Sigmoid colon (tissue), 4 donors: Measurements from ENCODE around the gene C8G.

Experiments used
- POLR2AphosphoS5 ChIP-seq, 4 donors: sonication (generic); formaldehyde crosslinking; IDR thresholded peaks; one replicate each; pipeline ENCODE4 v1.6.1; 2017; ENCODE audit warnings: antibody characterized with exemption in 4 of 4
- TF ChIP-seq, protein P1 (sequence below), 4 experiments: fragments of 450-650 bp in 3 of 4; fragments of 200-600 bp in 1 of 4; IDR thresholded peaks; one replicate each; pipeline ENCODE4 v1.5.1; 2016 to 2019; ENCODE audit warnings: antibody characterized with exemption in 4 of 4, mild to moderate bottlenecking in 3 of 4, moderate library complexity in 2 of 4

DNA sequence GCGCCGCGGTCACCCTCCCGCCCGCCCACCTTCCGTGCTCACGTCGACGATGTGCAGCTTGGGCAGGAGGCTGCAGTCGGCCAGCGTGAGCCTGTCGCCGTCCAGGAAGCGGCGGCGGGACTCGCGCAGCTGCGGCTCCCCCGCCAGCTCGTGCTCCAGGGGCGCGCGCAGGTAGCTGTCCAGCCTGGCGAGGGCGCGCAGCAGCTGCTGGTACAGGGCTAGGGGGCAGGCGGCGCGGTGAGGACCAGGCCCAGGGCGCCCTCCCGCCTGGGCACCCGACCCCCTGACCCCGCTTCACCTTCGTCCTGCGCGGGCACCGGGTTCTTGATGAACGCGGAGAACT is 49.8 kb downstream of the C8G start:
- TF ChIP-seq, protein P1, sequence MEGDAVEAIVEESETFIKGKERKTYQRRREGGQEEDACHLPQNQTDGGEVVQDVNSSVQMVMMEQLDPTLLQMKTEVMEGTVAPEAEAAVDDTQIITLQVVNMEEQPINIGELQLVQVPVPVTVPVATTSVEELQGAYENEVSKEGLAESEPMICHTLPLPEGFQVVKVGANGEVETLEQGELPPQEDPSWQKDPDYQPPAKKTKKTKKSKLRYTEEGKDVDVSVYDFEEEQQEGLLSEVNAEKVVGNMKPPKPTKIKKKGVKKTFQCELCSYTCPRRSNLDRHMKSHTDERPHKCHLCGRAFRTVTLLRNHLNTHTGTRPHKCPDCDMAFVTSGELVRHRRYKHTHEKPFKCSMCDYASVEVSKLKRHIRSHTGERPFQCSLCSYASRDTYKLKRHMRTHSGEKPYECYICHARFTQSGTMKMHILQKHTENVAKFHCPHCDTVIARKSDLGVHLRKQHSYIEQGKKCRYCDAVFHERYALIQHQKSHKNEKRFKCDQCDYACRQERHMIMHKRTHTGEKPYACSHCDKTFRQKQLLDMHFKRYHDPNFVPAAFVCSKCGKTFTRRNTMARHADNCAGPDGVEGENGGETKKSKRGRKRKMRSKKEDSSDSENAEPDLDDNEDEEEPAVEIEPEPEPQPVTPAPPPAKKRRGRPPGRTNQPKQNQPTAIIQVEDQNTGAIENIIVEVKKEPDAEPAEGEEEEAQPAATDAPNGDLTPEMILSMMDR (IDR thresholded peaks at IDR 0.05), result no peak
- TF ChIP-seq POLR2AphosphoS5 (IDR thresholded peaks at IDR 0.05), result no peak
